ENCODE data around the gene EHF.

EHF gene

DNA sequence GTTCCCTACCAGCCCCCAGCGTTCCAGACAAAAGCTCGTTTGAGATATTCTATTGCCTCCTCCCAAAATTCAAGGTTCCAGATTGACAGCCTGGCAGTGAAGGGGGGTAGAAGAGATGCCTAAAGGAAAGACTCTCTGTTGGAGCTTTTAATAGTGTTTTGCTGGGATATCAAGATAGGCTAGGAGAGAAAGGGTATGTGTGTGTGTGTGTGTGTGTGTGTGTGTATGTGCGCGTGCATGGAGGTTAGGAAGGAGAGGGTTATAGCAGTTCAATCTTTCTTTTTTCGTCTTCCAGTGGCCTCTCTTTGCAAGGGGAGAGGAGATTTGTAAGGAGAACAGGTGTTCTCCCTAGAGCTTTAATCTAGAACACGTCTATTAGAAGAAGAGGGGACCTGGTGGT lies 22.0 kb downstream of the EHF start:
- no peaks in the 10 kb centered on the region for H3K27me3 ChIP-seq
- DNase-seq = no peak
- H3K4me3 ChIP-seq (ENCODE audit: low read depth, low read length) = no peak overlapping the region
- TF ChIP-seq, protein P1, sequence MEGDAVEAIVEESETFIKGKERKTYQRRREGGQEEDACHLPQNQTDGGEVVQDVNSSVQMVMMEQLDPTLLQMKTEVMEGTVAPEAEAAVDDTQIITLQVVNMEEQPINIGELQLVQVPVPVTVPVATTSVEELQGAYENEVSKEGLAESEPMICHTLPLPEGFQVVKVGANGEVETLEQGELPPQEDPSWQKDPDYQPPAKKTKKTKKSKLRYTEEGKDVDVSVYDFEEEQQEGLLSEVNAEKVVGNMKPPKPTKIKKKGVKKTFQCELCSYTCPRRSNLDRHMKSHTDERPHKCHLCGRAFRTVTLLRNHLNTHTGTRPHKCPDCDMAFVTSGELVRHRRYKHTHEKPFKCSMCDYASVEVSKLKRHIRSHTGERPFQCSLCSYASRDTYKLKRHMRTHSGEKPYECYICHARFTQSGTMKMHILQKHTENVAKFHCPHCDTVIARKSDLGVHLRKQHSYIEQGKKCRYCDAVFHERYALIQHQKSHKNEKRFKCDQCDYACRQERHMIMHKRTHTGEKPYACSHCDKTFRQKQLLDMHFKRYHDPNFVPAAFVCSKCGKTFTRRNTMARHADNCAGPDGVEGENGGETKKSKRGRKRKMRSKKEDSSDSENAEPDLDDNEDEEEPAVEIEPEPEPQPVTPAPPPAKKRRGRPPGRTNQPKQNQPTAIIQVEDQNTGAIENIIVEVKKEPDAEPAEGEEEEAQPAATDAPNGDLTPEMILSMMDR (IDR thresholded peaks at IDR 0.05; ENCODE audit: low read depth, low read length) = no peak
- no peaks in the 10 kb centered on the region for H3K9me3 ChIP-seq
- H3K36me3 ChIP-seq = no peaks in the 10 kb centered on the region
- H3K4me1 ChIP-seq = no peaks in the 10 kb centered on the region

DNA sequence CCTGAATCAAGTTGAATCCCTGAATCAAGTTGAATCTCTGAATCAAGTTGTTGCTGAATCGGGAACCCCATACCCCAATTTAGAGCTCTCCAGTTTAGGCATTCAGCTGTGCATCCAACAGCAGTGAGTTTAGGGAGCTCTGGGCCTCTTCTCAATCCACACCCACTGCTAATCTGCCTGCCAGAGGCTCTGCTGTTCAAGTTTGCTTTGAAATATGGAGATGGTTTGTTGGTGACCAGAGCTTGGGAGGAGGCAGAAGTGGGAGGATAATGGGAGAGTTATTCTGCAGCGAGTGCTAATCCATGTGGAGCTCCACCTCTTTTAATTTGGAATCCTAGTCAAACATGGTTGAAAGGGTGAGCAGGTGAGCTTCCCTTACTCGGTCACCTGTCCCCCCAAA lies 22.4 kb downstream of the EHF start:
- TF ChIP-seq, protein P1 (IDR thresholded peaks at IDR 0.05; ENCODE audit: low read depth, low read length) = no peak
- no peaks in the 10 kb centered on the region for H3K4me1 ChIP-seq
- H3K36me3 ChIP-seq = no peaks in the 10 kb centered on the region
- H3K27me3 ChIP-seq = no peaks in the 10 kb centered on the region
- H3K9me3 ChIP-seq = no peaks in the 10 kb centered on the region
- no peak for DNase-seq
- H3K4me3 ChIP-seq (ENCODE audit: low read depth, low read length) = no peak overlapping the region

DNA sequence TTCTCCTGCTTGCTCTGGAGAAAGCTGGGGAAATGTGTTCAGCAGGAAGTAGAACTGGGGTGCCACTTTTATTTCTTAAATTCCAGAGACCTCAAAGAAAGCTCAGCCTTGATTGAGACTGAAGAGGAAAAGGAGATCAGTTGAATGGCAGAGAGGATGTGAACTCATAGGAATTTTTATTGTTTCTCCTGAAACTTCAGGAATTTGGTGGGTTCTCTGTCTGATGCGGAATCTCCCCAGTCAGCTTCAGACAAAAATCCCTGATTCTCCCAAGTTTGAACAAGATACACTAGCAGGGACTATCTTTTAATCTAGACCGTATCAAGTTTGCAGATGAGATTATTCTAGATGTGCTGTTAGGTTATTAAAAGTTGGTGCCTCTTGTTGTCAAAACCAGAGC lies 23.0 kb downstream of the EHF start:
- Histone ChIP-seq H3K36me3 (no peaks in the 10 kb centered on the region), H3K27me3 (no peaks in the 10 kb centered on the region), H3K4me3 (ENCODE audit: low read depth, low read length) (no peak overlapping the region), H3K4me1 (no peaks in the 10 kb centered on the region), H3K9me3 (no peaks in the 10 kb centered on the region)
- DNase-seq = no peak
- TF ChIP-seq, protein P1 (IDR thresholded peaks at IDR 0.05; ENCODE audit: low read depth, low read length) = no peak

DNA sequence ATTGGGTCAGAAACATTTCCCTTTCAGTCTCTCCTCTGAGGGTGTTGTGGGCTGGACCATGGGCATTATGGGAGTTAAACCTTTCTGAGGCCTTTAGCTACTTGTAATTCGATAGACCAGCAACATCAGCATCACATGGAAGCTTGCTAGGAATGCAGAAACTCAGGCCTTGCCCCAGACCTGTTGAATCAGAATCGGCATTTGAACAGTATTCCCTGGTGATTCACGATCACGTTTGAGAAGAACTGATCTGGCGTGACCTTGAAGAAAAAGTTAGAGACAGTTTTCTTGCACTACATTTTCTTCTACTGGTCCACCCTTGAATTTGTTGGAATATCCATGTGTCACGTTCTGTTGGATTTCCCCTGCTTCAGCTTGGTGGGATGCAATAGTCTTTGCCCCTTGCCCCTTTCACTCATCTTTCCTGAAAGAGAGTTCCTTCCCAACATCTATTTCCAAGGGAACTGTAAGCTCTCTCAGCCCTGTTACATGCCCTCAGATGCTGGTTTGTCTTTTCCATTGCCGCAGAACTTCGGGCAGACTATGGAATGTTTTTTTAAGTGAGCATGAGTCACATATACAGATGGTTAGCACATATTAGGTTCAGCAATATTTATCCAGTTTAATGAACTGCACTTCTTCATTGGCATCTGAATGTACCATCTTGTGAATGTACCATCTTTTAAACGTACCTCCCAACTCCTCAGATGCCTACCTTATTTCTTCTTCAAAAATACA lies 23.9 kb downstream of the EHF start:
- TF ChIP-seq, protein P1 (IDR thresholded peaks at IDR 0.05; ENCODE audit: low read depth, low read length) = no peak
- Histone ChIP-seq H3K4me1 (no peaks in the 10 kb centered on the region), H3K27me3 (no peaks in the 10 kb centered on the region), H3K36me3 (no peaks in the 10 kb centered on the region), H3K4me3 (ENCODE audit: low read depth, low read length) (no peak overlapping the region), H3K9me3 (no peaks in the 10 kb centered on the region)
- no peak for DNase-seq

DNA sequence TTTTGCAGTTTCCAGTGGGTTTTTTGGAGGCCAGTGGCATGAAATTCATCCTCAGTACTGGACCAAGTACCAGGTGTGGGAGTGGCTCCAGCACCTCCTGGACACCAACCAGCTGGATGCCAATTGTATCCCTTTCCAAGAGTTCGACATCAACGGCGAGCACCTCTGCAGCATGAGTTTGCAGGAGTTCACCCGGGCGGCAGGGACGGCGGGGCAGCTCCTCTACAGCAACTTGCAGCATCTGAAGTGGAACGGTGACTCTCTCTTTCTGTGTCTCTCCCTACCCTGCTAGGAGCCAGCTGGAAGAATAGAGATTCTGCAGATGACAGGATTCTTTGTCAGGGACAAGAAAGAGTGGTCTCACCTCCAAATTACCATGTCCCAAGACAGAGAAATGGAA lies 25.5 kb downstream of the EHF start:
- Histone ChIP-seq H3K4me1 (no peaks in the 10 kb centered on the region), H3K36me3 (no peaks in the 10 kb centered on the region), H3K9me3 (no peaks in the 10 kb centered on the region), H3K27me3 (no peaks in the 10 kb centered on the region), H3K4me3 (ENCODE audit: low read depth, low read length) (no peak overlapping the region)
- DNase-seq = no peak
- TF ChIP-seq, protein P1 (IDR thresholded peaks at IDR 0.05; ENCODE audit: low read depth, low read length) = no peak

DNA sequence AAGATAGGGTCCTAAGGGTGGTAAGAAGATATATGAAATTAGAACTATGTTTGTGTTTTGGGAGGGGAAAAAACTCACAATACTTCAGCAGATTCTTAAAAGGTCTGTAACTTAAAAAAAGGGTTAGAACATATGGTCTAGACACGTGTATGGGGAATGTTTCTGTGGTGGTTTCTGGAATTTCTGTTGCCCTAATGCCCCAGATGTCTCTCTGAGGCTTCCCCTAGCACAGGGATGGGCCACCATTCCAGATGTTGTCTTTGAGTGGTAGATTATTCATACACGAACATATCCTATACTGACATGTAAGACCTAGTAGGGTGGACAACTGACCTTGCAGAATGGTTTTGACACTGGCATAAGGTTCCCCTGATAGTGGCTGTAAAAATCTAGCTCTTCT lies 26.2 kb downstream of the EHF start:
- Histone ChIP-seq H3K4me3 (ENCODE audit: low read depth, low read length) (no peak overlapping the region), H3K4me1 (no peaks in the 10 kb centered on the region), H3K9me3 (no peaks in the 10 kb centered on the region), H3K36me3 (no peaks in the 10 kb centered on the region), H3K27me3 (no peaks in the 10 kb centered on the region)
- no peak for DNase-seq
- TF ChIP-seq, protein P1 (IDR thresholded peaks at IDR 0.05; ENCODE audit: low read depth, low read length) = no peak
